Activated CD8-positive, alpha-beta T cell treated with anti-CD3 and anti-CD28 coated beads for 36 hours (primary cell): Measurements from ENCODE around the gene COL4A1. TPM values are rescaled to one million over a fixed set of nuclear protein-coding genes. Genes with fewer than 3 reads are reported as not detected.

Experiments
- ATAC-seq: fragments of 200-7000 bp; cut with Tn5 transposase; one replicate; pipeline ENCODE4 v1.10.0; 2021; ENCODE audit warnings: mild to moderate bottlenecking, moderate library complexity
- CTCF ChIA-PET: fragments of 350-600 bp; sonication (Branson Sonifier 250); formaldehyde crosslinking; loops from one replicate; lab custom pipeline; 2021; ENCODE audit warnings: antibody characterized with exemption; lab: Charles Lee
- POLR2A ChIA-PET: fragments of 350-600 bp; sonication (Branson Sonifier 250); formaldehyde crosslinking; loops from one replicate; lab custom pipeline; 2021; ENCODE audit warnings: antibody characterized with exemption; lab: Charles Lee
- DNase-seq: peaks from one replicate; pipeline ENCODE4 v3.0.0-alpha.2; 2020
- H3K27ac Mint-ChIP-seq: one replicate; pipeline ENCODE4 v1.8.0; 2021; ENCODE audit warnings: mild to moderate bottlenecking, mixed read lengths
- H3K27me3 Mint-ChIP-seq: one replicate; pipeline ENCODE4 v1.8.0; 2021; ENCODE audit warnings: mixed read lengths
- H3K36me3 Mint-ChIP-seq: one replicate; pipeline ENCODE4 v1.8.0; 2021; ENCODE audit warnings: low read depth, mixed read lengths
- H3K4me1 Mint-ChIP-seq: one replicate; pipeline ENCODE4 v1.8.0; 2021; ENCODE audit warnings: low read depth, mixed read lengths
- H3K4me3 Mint-ChIP-seq: one replicate; pipeline ENCODE4 v1.8.0; 2021; ENCODE audit warnings: mild to moderate bottlenecking, moderate library complexity, mixed read lengths
- H3K9me3 Mint-ChIP-seq: one replicate; pipeline ENCODE4 v1.8.0; 2021; ENCODE audit warnings: mixed read lengths
- intact Hi-C: fragments of 100-400 bp; cut with micrococcal nuclease; formaldehyde crosslinking; loops from one replicate; pipeline ENCODE4 v1.10.0; 2022
- total RNA-seq, 2 experiments: library from RNA; stranded (reverse); gene quantifications; one replicate each; pipeline ENCODE4 v1.2.3, GENCODE V29; 2021
- TF ChIP-seq, protein P1 (sequence below): fragments of 200-600 bp; IDR thresholded peaks from one replicate; pipeline ENCODE4 v1.8.0; 2022; ENCODE audit warnings: antibody characterized with exemption, mild to moderate bottlenecking

The COL4A1 gene
- total RNA-seq, 2 experiments from 2014 or later: not detected

DNA sequence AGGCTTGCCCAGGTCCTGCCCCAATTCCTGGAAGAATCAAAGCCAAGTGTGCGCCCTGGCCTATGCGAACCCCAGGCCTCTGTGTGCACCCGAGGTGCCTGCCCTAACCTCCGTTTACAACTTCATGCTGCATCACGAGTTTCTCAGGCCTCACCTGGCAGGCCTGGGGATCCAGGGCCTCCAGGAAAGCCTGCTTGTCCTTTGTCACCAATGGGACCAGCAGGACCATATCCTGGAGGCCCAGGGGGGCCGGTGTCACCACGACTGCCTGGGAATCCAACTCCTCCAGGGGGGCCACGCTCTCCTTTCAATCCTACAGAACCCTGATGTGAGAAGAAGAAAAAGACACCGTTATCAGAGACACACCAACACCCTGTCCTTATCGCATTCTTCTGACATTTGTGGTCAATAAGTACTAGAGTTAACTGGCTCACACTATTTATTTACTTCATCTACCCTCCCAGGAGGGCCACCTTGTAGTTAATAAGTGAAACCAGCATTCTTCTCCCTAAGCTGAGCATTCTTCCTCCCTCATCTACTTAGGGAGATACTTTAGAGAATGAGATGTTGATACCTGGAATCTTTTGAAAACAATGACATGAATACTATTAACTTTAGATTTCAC, 120.6 kb downstream of the COL4A1 start:
- Mint-ChIP-seq H3K4me3 (no peak overlapping the region), H3K27ac (no peak overlapping the region), H3K9me3 (no peaks in the 10 kb centered on the region), H3K4me1 (no peaks in the 10 kb centered on the region), H3K27me3 (peaks cover 1% of the 10 kb centered on the region), H3K36me3 (no peaks in the 10 kb centered on the region)
- intact Hi-C loops: no loop called here
- POLR2A ChIA-PET: no interaction called here
- no peak for ATAC-seq
- CTCF ChIA-PET: no interaction called here
- DNase-seq: no peak
- TF ChIP-seq, protein P1, sequence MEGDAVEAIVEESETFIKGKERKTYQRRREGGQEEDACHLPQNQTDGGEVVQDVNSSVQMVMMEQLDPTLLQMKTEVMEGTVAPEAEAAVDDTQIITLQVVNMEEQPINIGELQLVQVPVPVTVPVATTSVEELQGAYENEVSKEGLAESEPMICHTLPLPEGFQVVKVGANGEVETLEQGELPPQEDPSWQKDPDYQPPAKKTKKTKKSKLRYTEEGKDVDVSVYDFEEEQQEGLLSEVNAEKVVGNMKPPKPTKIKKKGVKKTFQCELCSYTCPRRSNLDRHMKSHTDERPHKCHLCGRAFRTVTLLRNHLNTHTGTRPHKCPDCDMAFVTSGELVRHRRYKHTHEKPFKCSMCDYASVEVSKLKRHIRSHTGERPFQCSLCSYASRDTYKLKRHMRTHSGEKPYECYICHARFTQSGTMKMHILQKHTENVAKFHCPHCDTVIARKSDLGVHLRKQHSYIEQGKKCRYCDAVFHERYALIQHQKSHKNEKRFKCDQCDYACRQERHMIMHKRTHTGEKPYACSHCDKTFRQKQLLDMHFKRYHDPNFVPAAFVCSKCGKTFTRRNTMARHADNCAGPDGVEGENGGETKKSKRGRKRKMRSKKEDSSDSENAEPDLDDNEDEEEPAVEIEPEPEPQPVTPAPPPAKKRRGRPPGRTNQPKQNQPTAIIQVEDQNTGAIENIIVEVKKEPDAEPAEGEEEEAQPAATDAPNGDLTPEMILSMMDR: no peak

DNA sequence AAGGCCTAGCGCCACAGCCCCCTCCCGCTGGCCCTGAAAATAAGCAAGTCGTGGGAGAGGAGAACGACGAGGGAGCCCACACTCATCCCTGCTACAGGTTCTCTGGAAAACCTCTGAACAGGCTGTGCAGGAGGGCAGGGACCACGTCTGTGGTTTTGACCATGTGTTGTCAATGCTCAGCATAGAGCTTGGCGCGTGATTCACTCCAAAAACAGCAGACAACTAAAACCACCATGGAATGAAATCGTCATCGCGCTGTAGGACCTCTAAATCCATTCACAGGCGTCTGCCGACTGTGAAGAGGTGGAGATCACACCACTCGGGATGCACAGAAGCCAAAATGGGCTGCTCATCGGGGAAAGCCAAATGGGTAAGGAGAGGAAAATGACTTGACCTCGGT, 121.3 kb downstream of the COL4A1 start:
- Mint-ChIP-seq H3K4me3 (no peak overlapping the region), H3K27ac (no peak overlapping the region), H3K27me3 (peaks cover under 1% of the 10 kb centered on the region), H3K36me3 (no peaks in the 10 kb centered on the region), H3K4me1 (no peaks in the 10 kb centered on the region), H3K9me3 (no peaks in the 10 kb centered on the region)
- TF ChIP-seq, protein P1: no peak
- ATAC-seq: no peak
- ChIA-PET CTCF (no interaction called here), POLR2A (no interaction called here)
- intact Hi-C loops: no loop called here
- no peak for DNase-seq

DNA sequence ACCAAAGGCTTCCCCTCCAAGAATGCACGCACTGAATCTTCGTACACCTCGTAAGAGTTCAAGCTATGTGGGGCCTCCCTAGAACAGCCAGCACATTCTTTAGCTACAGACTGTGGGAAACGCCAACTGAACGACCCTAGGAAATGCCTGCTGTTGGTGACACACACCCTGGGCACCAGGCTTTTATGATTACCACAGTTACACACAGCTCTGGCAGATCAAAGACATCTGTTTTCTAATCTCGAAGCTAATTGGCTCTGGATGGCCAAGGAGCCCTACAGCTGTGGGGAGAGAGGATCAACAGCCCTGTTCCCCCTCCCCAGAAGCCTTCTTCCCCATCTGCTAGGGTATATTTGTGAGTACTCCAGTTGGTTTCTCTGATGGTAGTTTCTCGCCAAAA, 123.0 kb downstream of the COL4A1 start:
- Mint-ChIP-seq H3K27ac (no peak overlapping the region), H3K4me3 (no peak overlapping the region), H3K9me3 (no peaks in the 10 kb centered on the region), H3K4me1 (no peaks in the 10 kb centered on the region), H3K27me3 (no peaks in the 10 kb centered on the region), H3K36me3 (no peaks in the 10 kb centered on the region)
- ATAC-seq (no peak), DNase-seq (no peak)
- intact Hi-C loops: no loop called here
- ChIA-PET CTCF (no interaction called here), POLR2A (no interaction called here)
- TF ChIP-seq, protein P1: no peak

DNA sequence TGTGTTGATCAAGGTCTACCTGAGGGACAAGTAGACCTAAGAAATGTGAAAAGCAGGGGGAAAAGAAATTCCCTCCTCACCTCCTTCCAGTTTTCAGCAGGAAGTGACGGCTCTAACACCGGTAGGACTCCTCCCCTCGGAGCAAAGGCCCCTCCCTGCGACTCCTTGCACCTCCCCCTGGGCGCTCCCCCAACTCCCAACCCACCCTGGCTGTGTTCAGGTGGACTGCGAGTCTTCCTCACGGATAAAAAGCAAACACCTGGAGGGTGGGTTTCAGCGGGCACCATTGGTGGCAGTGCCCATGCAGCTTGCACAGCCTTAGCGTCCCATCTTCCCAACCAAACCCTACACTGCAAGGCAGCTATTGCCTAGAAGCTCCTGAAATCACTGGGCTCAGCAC, 124.5 kb downstream of the COL4A1 start:
- intact Hi-C loops: no loop called here
- DNase-seq (no peak), ATAC-seq (no peak)
- ChIA-PET POLR2A (no interaction called here), CTCF (no interaction called here)
- TF ChIP-seq, protein P1: no peak
- no peaks in the 10 kb centered on the region for H3K9me3 Mint-ChIP-seq
- no peaks in the 10 kb centered on the region for H3K36me3 Mint-ChIP-seq
- no peaks in the 10 kb centered on the region for H3K27me3 Mint-ChIP-seq
- H3K27ac Mint-ChIP-seq: no peak overlapping the region
- H3K4me3 Mint-ChIP-seq: no peak overlapping the region
- H3K4me1 Mint-ChIP-seq: no peaks in the 10 kb centered on the region

DNA sequence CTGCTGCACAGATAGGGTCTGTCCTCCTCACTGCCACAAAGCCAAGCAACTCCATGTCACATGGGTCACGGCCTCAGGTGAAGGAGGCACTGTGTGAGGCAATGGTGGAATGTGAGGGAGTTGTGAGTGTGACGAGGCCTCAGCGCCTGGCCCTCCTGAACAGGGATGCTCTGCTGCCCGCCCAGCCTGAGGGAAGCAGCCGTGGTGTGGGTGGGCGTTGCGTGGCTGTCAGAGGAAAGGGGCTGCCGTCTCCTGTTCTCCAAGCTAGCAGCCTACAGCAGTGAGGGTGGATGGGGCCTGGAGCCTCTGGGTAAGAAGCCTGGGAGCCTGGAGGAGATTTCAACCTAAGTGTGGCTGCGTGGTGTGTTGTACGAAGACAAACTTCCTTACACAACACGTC, 125.0 kb downstream of the COL4A1 start:
- H3K9me3 Mint-ChIP-seq: no peaks in the 10 kb centered on the region
- no peak for DNase-seq
- no peaks in the 10 kb centered on the region for H3K4me1 Mint-ChIP-seq
- intact Hi-C loops: no loop called here
- CTCF ChIA-PET: no interaction called here
- no peaks in the 10 kb centered on the region for H3K27me3 Mint-ChIP-seq
- H3K4me3 Mint-ChIP-seq: no peak overlapping the region
- H3K36me3 Mint-ChIP-seq: no peaks in the 10 kb centered on the region
- TF ChIP-seq, protein P1: no peak
- ATAC-seq: no peak
- POLR2A ChIA-PET: no interaction called here
- no peak overlapping the region for H3K27ac Mint-ChIP-seq
